WERI-Rb-1 (cell line): Measurements from ENCODE around the gene LSM4.

Experiments used
- DNase-seq: peaks from one replicate; pipeline ENCODE4 v3.0.0-alpha.2; 2020
- H3K27ac ChIP-seq: fragments of 250-450 bp; sonication (Bioruptor Pico); 2 replicates; pipeline ENCODE4 v1.5.1; 2020; ENCODE audit warnings: mild to moderate bottlenecking, moderate library complexity
- H3K27me3 ChIP-seq: fragments of 250-450 bp; sonication (Bioruptor Pico); 2 replicates; pipeline ENCODE4 v1.5.1; 2021; ENCODE audit warnings: mild to moderate bottlenecking, low read depth, moderate library complexity; ENCODE audit not compliant: insufficient read depth, severe bottlenecking
- H3K36me3 ChIP-seq: fragments of 250-450 bp; sonication (Bioruptor Pico); 2 replicates; pipeline ENCODE4 v1.5.1; 2020; ENCODE audit warnings: mild to moderate bottlenecking, moderate library complexity
- H3K4me3 ChIP-seq: 2 replicates; pipeline ENCODE4 v1.5.1; 2011; ENCODE audit warnings: low read depth, mild to moderate bottlenecking, control low read depth, low read length
- H3K9me3 ChIP-seq: fragments of 250-450 bp; sonication (Bioruptor Pico); 2 replicates; pipeline ENCODE4 v1.5.1; 2021; ENCODE audit warnings: mild to moderate bottlenecking, moderate library complexity; ENCODE audit not compliant: severe bottlenecking
- CTCF ChIP-seq: IDR thresholded peaks from 2 replicates; pipeline ENCODE4 v1.5.1; 2011; ENCODE audit warnings: low read depth, mild to moderate bottlenecking, control low read depth, inconsistent platforms, low read length

The LSM4 gene

DNA sequence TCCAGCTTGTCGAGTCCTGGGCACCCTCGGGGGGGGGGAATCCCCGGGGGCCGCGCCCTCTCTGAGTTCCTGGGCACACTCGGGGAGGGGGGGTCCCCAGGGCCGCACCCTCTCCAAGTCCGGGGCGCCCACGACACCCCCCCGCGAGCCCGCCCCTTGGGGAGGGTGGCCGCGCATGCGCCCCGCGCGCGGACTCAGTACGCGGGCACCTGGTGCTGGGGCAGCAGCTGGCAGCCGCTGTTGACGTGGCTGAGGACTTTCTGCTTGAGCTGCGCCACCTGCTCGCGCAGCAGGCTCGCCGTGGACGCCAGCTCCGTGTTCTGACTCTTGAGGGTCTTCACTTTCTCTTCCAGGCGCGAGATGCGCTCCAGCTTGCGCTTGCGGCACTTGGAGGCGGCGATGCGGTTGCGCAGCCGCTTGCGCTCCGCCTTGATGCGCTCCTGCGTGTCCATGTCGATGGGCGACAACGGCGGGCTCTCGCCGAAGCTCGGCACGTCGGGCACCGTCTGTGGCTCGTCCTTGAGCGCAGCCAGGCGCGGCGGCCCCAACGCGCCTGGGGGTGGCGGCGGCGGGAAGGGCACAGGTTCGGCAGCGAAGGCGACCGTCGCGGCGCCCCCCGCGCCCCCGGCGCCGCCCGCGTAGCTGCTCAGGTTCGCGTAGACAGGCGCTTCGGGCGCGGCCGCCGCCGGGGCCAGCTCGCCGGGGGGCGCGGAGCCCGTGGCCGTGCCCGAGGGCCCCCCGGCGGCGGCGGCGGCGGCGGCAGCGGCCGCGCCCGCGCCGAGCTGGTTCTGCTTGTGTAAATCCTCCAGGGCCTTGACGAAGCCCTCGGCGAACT is 42.4 kb downstream of the LSM4 start:
- Histone ChIP-seq H3K27me3 (no peaks in the 10 kb centered on the region), H3K4me3 (peak overlapping the region; percentile 95), H3K9me3 (no peaks in the 10 kb centered on the region), H3K27ac (peak overlapping the region; percentile 98), H3K36me3 (peaks cover 48% of the 10 kb centered on the region)
- DNase-seq, result peak; percentile 73
- no peak for TF ChIP-seq CTCF

GRCh38 chr19:18279516-18280246 is 43.2 kb downstream of the LSM4 start:
- Histone ChIP-seq H3K36me3 (peaks cover 56% of the 10 kb centered on the region), H3K27ac (peak overlapping the region; percentile 98), H3K9me3 (no peaks in the 10 kb centered on the region), H3K27me3 (no peaks in the 10 kb centered on the region), H3K4me3 (peak overlapping the region; percentile 95)
- DNase-seq, result peak; percentile 92
- peak; percentile 94 for TF ChIP-seq CTCF

DNA sequence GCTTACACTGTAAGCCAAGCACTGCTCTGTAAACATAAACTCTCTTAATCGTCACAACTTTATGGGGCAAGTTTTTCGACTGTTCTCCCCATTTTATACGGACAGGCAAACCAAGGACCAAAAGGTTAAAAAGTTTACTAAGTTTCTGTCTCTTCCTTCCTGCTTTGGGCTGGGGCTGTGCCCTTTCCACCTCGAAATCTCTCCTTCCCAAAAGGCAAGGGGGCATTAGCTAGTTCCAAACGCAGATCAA is 43.7 kb downstream of the LSM4 start:
- H3K9me3 ChIP-seq, result no peaks in the 10 kb centered on the region
- peaks cover 61% of the 10 kb centered on the region for H3K36me3 ChIP-seq
- H3K27me3 ChIP-seq, result no peaks in the 10 kb centered on the region
- no peak for DNase-seq
- peak overlapping the region; percentile 95 for H3K4me3 ChIP-seq
- no peak for TF ChIP-seq CTCF
- H3K27ac ChIP-seq, result peak overlapping the region; percentile 98

DNA sequence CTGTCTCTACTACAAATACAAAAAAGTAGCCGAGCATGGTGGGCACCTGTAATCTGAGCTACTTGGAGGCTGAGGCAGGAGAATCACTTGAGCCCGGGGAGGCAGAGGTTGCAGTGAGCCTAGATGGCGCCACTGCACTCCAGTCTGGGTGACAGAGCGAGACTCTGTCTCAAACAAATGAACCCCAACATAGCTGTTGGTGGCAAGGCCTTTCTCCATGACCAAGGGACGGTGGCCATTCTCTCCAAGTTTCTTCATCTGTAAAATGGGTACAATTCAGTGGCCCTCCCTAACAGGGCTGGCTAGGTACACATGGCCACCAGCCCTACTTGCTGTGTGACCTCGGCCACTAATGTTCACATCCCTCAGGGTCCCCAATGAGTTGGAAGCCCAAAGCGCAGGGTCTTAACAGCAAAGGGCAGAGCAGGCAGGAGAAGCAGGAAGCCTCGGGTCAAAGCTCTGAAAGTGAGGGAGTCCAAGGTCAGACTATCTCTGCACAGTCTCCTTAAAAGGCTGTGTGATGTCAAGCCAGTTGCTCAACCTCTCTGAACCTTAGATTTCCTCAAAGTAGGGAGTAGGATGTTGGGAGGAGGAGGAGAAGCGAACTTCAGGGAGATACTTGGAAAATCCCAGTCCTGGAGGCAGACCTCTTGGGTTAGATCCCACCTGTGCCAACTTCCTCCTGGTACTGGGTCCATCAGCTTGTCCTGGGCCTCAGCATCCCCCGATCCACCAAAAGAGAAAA is 44.2 kb downstream of the LSM4 start:
- TF ChIP-seq CTCF, result peak; percentile 42
- Histone ChIP-seq H3K27me3 (no peaks in the 10 kb centered on the region), H3K4me3 (peak overlapping the region; percentile 95), H3K36me3 (peaks cover 66% of the 10 kb centered on the region), H3K9me3 (no peaks in the 10 kb centered on the region), H3K27ac (peak overlapping the region; percentile 98)
- peak; percentile 30 for DNase-seq

DNA sequence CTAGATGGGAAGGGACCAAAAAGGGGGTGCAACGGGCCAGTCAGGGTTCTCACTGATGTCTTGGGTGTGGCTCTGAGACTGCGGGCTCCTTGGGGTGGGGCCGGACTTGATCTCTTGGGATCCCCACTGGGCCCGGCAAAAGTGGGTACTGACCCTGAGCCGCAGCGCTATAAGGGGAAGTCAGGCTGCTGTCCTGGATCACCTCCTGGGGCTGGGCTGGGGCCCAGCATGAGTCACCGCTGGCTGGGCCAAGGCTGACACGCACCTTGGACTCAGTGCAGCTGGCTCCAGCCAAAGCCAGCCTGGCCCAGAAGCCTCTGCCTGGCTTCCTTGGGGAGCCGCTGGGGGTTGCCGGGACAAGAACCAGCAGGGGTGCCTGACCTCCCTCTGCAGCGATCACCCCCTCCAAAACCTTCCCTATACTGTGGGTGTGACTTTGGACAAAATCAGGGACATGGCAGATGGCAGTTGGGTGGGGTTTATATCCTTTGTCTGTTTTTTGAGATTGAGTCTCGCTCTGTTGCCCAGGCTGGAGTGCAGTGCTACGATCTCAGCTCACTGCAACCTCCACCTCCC is 48.0 kb downstream of the LSM4 start:
- H3K27me3 ChIP-seq, result no peaks in the 10 kb centered on the region
- peak; percentile 34 for DNase-seq
- H3K4me3 ChIP-seq, result no peak overlapping the region
- peak overlapping the region; percentile 14; the same call in 1 of the 2 replicates for H3K27ac ChIP-seq
- peaks cover 59% of the 10 kb centered on the region for H3K36me3 ChIP-seq
- H3K9me3 ChIP-seq, result no peaks in the 10 kb centered on the region
- no peak for TF ChIP-seq CTCF
